WERI-Rb-1 (cell line): ENCODE data around the gene CST9L.

ENCODE experiments used
- DNase-seq: peaks from one replicate; pipeline ENCODE4 v3.0.0-alpha.2; 2020
- H3K27ac ChIP-seq: fragments of 250-450 bp; sonication (Bioruptor Pico); 2 replicates; pipeline ENCODE4 v1.5.1; 2020; ENCODE audit warnings: mild to moderate bottlenecking, moderate library complexity
- H3K27me3 ChIP-seq: fragments of 250-450 bp; sonication (Bioruptor Pico); 2 replicates; pipeline ENCODE4 v1.5.1; 2021; ENCODE audit warnings: mild to moderate bottlenecking, low read depth, moderate library complexity; ENCODE audit not compliant: insufficient read depth, severe bottlenecking
- H3K36me3 ChIP-seq: fragments of 250-450 bp; sonication (Bioruptor Pico); 2 replicates; pipeline ENCODE4 v1.5.1; 2020; ENCODE audit warnings: mild to moderate bottlenecking, moderate library complexity
- H3K4me3 ChIP-seq: 2 replicates; pipeline ENCODE4 v1.5.1; 2011; ENCODE audit warnings: low read depth, mild to moderate bottlenecking, control low read depth, low read length
- H3K9me3 ChIP-seq: fragments of 250-450 bp; sonication (Bioruptor Pico); 2 replicates; pipeline ENCODE4 v1.5.1; 2021; ENCODE audit warnings: mild to moderate bottlenecking, moderate library complexity; ENCODE audit not compliant: severe bottlenecking
- TF ChIP-seq, protein P1 (sequence below): IDR thresholded peaks from 2 replicates; pipeline ENCODE4 v1.5.1; 2011; ENCODE audit warnings: low read depth, mild to moderate bottlenecking, control low read depth, inconsistent platforms, low read length

CST9L gene

DNA sequence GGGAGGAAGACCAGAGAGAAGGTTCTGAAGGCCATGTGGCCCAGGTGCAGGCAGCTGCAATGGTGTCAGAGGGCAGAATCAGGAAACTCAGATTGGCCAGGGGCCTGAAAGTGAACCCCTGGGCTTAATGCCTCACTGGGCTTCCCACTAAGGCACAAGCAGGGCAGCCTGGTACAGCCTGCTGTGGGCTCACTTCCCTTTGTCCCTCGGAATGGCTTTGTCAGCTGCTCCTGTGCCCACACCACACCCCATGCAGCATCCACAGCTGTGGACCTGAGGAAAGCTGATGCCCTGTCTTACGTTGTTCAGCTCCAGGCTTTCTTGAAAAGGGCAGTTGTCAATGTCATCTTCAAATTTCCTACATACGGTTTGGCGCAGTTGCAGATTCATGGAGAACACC is 35.0 kb upstream of the CST9L start:
- no peak overlapping the region for H3K4me3 ChIP-seq
- TF ChIP-seq, protein P1, sequence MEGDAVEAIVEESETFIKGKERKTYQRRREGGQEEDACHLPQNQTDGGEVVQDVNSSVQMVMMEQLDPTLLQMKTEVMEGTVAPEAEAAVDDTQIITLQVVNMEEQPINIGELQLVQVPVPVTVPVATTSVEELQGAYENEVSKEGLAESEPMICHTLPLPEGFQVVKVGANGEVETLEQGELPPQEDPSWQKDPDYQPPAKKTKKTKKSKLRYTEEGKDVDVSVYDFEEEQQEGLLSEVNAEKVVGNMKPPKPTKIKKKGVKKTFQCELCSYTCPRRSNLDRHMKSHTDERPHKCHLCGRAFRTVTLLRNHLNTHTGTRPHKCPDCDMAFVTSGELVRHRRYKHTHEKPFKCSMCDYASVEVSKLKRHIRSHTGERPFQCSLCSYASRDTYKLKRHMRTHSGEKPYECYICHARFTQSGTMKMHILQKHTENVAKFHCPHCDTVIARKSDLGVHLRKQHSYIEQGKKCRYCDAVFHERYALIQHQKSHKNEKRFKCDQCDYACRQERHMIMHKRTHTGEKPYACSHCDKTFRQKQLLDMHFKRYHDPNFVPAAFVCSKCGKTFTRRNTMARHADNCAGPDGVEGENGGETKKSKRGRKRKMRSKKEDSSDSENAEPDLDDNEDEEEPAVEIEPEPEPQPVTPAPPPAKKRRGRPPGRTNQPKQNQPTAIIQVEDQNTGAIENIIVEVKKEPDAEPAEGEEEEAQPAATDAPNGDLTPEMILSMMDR, result no peak
- H3K9me3 ChIP-seq, result no peaks in the 10 kb centered on the region
- no peaks in the 10 kb centered on the region for H3K36me3 ChIP-seq
- no peaks in the 10 kb centered on the region for H3K27me3 ChIP-seq
- no peak overlapping the region for H3K27ac ChIP-seq
- DNase-seq, result no peak

DNA sequence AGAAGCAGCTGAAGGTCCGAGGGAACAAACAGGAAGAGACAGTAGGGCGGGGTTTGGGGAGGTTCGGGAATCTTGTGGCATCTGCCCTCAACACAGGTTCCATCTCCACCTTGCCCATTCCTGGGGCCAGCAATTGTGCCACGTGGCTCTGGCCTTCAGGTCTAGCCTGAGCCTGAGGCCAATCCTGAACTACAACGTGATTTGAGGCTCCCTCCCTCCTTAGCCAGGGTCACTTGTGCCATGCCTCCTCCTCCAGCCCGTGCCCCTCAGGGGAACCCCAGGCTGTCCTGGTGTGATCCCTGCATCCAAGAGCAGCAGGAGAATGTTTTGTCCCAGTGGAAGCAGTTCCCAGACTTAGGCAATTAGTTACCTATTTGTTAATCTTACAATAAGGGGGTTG is 34.4 kb upstream of the CST9L start:
- no peaks in the 10 kb centered on the region for H3K9me3 ChIP-seq
- no peak for DNase-seq
- H3K27ac ChIP-seq, result no peak overlapping the region
- H3K36me3 ChIP-seq, result no peaks in the 10 kb centered on the region
- no peaks in the 10 kb centered on the region for H3K27me3 ChIP-seq
- TF ChIP-seq, protein P1, result no peak
- H3K4me3 ChIP-seq, result no peak overlapping the region

DNA sequence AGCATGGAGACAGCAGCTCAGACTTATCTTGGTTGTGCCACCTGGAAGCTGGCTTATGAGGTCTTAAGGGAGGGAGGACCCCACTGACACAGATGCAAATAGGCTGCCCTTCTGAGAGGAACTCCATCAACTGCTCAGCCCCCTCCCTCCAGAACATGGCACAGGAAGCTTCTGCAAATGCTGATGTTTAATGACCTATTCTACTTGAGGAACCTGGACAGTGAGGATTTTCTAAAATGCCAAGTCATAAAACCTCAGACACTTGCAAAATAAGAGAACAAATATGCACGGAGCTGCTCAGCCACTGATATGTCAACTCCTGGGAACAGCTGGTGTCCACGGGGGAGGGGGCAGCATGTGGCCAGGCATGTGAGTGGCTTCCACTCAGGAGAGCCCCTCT is 34.0 kb upstream of the CST9L start:
- Histone ChIP-seq H3K27me3 (no peaks in the 10 kb centered on the region), H3K4me3 (no peak overlapping the region), H3K9me3 (no peaks in the 10 kb centered on the region), H3K36me3 (no peaks in the 10 kb centered on the region), H3K27ac (no peak overlapping the region)
- TF ChIP-seq, protein P1, result no peak
- DNase-seq, result no peak

DNA sequence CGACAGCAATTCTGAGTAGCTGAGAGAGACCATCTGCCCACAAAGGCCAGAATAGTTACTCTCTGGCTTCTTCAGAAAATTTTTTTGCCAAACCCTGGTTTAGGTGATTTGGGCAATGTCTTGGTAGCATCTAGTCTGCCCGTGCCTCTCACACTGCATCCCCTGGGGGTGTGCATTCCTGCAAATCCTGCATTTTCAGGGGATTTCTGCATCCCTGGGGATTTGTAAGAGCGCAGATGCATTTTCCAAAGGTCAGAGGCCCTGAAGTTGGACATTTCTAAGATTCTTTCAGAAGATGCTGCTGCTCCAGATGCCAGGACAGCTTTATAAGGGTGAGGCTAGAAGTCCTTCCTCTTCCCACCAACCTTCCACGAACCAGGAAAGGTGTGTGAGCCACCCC is 33.4 kb upstream of the CST9L start:
- DNase-seq, result no peak
- TF ChIP-seq, protein P1, result no peak
- H3K36me3 ChIP-seq, result no peaks in the 10 kb centered on the region
- no peaks in the 10 kb centered on the region for H3K9me3 ChIP-seq
- no peak overlapping the region for H3K27ac ChIP-seq
- no peak overlapping the region for H3K4me3 ChIP-seq
- no peaks in the 10 kb centered on the region for H3K27me3 ChIP-seq

DNA sequence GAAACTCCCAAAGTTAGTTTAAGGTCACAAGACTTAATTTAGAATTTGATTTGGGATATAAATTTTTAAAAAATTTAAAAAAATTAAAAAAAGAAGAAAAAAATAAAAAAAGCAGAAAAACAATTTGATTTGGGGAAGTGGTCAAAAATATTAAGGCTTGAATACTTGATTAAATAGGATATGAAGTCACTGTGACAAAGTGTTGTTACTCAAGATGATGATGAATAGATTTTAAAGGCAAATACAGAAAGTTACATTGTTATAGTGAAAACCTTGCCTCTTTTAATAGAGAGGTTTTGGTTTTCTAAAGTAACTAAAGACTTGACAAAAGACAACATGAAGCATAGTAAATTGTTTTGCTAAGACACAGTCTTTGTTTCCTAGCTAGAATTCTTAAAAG is 30.2 kb upstream of the CST9L start:
- H3K36me3 ChIP-seq, result no peaks in the 10 kb centered on the region
- H3K4me3 ChIP-seq, result no peak overlapping the region
- no peaks in the 10 kb centered on the region for H3K27me3 ChIP-seq
- DNase-seq, result no peak
- TF ChIP-seq, protein P1, result no peak
- H3K9me3 ChIP-seq, result no peaks in the 10 kb centered on the region
- no peak overlapping the region for H3K27ac ChIP-seq

DNA sequence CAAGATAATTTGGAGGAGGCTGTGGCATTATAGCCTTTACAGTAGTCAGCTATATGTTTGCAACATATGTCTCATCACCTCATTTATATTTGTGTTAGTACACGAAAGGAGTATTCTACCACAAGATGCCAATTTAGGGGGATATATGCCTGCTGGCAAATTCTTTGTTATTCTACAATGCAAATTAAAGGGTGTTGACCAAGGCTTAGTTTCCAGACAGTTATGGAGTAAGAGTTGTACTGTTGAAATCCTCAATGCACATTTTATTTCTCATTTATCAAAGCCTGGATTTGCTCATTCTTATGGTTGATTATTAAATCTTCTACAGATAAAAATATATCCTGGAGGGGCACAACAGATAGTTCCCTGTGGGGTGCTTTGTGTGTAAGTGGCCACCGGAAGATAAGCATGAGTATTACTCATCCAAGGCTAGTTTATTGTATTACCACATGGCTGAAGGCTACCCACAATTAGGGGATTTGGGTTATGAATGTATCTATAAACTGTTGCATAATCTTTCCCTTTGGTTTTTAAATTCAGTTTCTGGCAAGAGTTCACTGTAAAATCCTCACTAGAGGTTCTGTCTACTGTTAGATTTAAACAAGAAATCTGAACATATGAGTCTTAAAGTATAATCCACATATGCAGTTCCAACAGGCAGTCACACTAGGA is 28.4 kb upstream of the CST9L start:
- H3K27me3 ChIP-seq, result no peaks in the 10 kb centered on the region
- H3K4me3 ChIP-seq, result no peak overlapping the region
- H3K27ac ChIP-seq, result no peak overlapping the region
- no peaks in the 10 kb centered on the region for H3K9me3 ChIP-seq
- TF ChIP-seq, protein P1, result no peak
- no peak for DNase-seq
- no peaks in the 10 kb centered on the region for H3K36me3 ChIP-seq
